Naive thymus-derived CD4-positive, alpha-beta T cell (primary cell): Measurements from ENCODE around the gene NISCH. TPM values are rescaled to one million over a fixed set of nuclear protein-coding genes. Genes with fewer than 3 reads are reported as not detected.

Experiments used
- ATAC-seq: fragments of 150-1000 bp; cut with Tn5 transposase; 2 replicates; pipeline ENCODE4 v1.10.0; 2021; ENCODE audit warnings: mild to moderate bottlenecking, moderate library complexity
- CTCF ChIA-PET: fragments of 350-600 bp; sonication (Branson Sonifier 250); formaldehyde crosslinking; loops from one replicate; lab custom pipeline; 2021; ENCODE audit warnings: antibody characterized with exemption; lab: Charles Lee
- POLR2A ChIA-PET: fragments of 350-600 bp; sonication (Branson Sonifier 250); formaldehyde crosslinking; loops from one replicate; lab custom pipeline; 2021; ENCODE audit warnings: antibody characterized with exemption, inconsistent platforms; lab: Charles Lee
- DNase-seq, 9 donors: peaks; one replicate each; pipeline versions ENCODE4 v3.0.0 to v3.0.0-alpha.2; 2020 to 2022; ENCODE audit warnings: mixed read lengths in 1 of 9
- H3K27ac ChIP-seq: one replicate; pipeline ENCODE4 v1.7.0; 2013; ENCODE audit warnings: mild to moderate bottlenecking, low read depth, low read length, moderate library complexity
- H3K27me3 ChIP-seq, 2 donors: one replicate each; pipeline ENCODE4 v1.7.0; 2013; ENCODE audit warnings: low read length in 2 of 2, mild to moderate bottlenecking in 2 of 2, moderate library complexity in 2 of 2; ENCODE audit not compliant: control insufficient read depth in 2 of 2, insufficient read depth in 2 of 2
- H3K36me3 ChIP-seq, 3 experiments: 1 replicate in 2 of 3; 2 replicates in 1 of 3; pipeline ENCODE4 v1.7.0; 2013; ENCODE audit warnings: low read length in 3 of 3, mild to moderate bottlenecking in 3 of 3, moderate library complexity in 1 of 3; ENCODE audit not compliant: insufficient read depth in 3 of 3, control insufficient read depth in 2 of 3
- H3K4me1 ChIP-seq, 2 donors: one replicate each; pipeline ENCODE4 v1.7.0; 2013; ENCODE audit warnings: low read length in 2 of 2, mild to moderate bottlenecking in 2 of 2, moderate library complexity in 1 of 2; ENCODE audit not compliant: control insufficient read depth in 2 of 2, insufficient read depth in 2 of 2
- H3K4me3 ChIP-seq: 2 replicates; pipeline ENCODE4 v1.7.0; 2013; ENCODE audit warnings: mild to moderate bottlenecking, low read length
- H3K9me3 ChIP-seq, 3 experiments: 1 replicate in 2 of 3; 2 replicates in 1 of 3; pipeline ENCODE4 v1.7.0; 2013; ENCODE audit warnings: low read length in 3 of 3; ENCODE audit not compliant: control insufficient read depth in 2 of 3
- H3K27ac Mint-ChIP-seq, 9 donors: one replicate each; pipeline ENCODE4 v1.8.0; 2020 to 2022; ENCODE audit warnings: mixed read lengths in 9 of 9, mild to moderate bottlenecking in 8 of 9, moderate library complexity in 5 of 9, inconsistent platforms in 2 of 9
- H3K27me3 Mint-ChIP-seq, 5 donors: one replicate each; pipeline ENCODE4 v1.8.0; 2021 to 2022; ENCODE audit warnings: mixed read lengths in 5 of 5, mild to moderate bottlenecking in 1 of 5
- H3K36me3 Mint-ChIP-seq, 5 donors: one replicate each; pipeline ENCODE4 v1.8.0; 2020 to 2022; ENCODE audit warnings: mixed read lengths in 5 of 5, mild to moderate bottlenecking in 3 of 5, inconsistent platforms in 1 of 5
- H3K4me1 Mint-ChIP-seq, 7 donors: one replicate each; pipeline ENCODE4 v1.8.0; 2020 to 2022; ENCODE audit warnings: mixed read lengths in 7 of 7, mild to moderate bottlenecking in 3 of 7, inconsistent platforms in 1 of 7
- H3K4me3 Mint-ChIP-seq, 10 donors: one replicate each; pipeline ENCODE4 v1.8.0; 2020 to 2022; ENCODE audit warnings: mild to moderate bottlenecking in 10 of 10, mixed read lengths in 10 of 10, moderate library complexity in 6 of 10, inconsistent platforms in 2 of 10
- H3K9me3 Mint-ChIP-seq, 11 donors: one replicate each; pipeline ENCODE4 v1.8.0; 2020 to 2022; ENCODE audit warnings: mixed read lengths in 11 of 11, mild to moderate bottlenecking in 4 of 11, inconsistent platforms in 1 of 11, moderate library complexity in 1 of 11
- intact Hi-C, 2 donors: fragments of 100-400 bp; cut with micrococcal nuclease; formaldehyde crosslinking; loops; one replicate each; pipeline ENCODE4 v1.15.1; 2023
- polyA plus RNA-seq, 2 donors: library from polyadenylated mRNA; unstranded; fragments of 300-500 nt; fragmentation: Illumina TruSeq; gene quantifications; one replicate each; pipeline ENCODE4 v1.2.3, GENCODE V29; 2021
- total RNA-seq, 6 experiments: library from RNA in 5 of 6; stranded (reverse) in 5 of 6; gene quantifications; 1 replicate in 5 of 6; 2 replicates in 1 of 6; pipeline ENCODE4 v1.2.3 and lab custom pipeline; 2021 to 2026

Gene NISCH
- total and polyA plus RNA-seq, 7 experiments from 2014 or later, result 21.4 to 210 (median 131) TPM

- no peak overlapping the region for H3K4me3 Mint-ChIP-seq
- Histone ChIP-seq H3K27me3 (no peaks in the 10 kb centered on the region), H3K9me3 (no peaks in the 10 kb centered on the region), H3K36me3 (no peaks in the 10 kb centered on the region), H3K4me3 (no peak overlapping the region), H3K4me1 (no peaks in the 10 kb centered on the region), H3K27ac (no peak overlapping the region)
- intact Hi-C loops, result no loop called here
- H3K27me3 Mint-ChIP-seq, result no peaks in the 10 kb centered on the region
- DNase-seq (no peak), ATAC-seq (no peak)
- peaks cover 0 to 3% (median 0%) of the 10 kb centered on the region in 7 donors for H3K4me1 Mint-ChIP-seq
- peaks cover 0 to 3% (median 0%) of the 10 kb centered on the region in 5 donors for H3K36me3 Mint-ChIP-seq
- no peak overlapping the region for H3K27ac Mint-ChIP-seq
- peaks cover 0 to 1% (median 0%) of the 10 kb centered on the region in 11 donors for H3K9me3 Mint-ChIP-seq
- ChIA-PET CTCF (no interaction called here), POLR2A (no interaction called here)
Measured at GRCh38 chr3:52520716-52521487, 65.5 kb downstream of the NISCH start.

GRCh38 chr3:52521488-52521824 lies 66.1 kb downstream of the NISCH start:
- H3K27me3 Mint-ChIP-seq, result no peaks in the 10 kb centered on the region
- Histone ChIP-seq H3K36me3 (no peaks in the 10 kb centered on the region), H3K27ac (no peak overlapping the region), H3K27me3 (no peaks in the 10 kb centered on the region), H3K4me1 (no peaks in the 10 kb centered on the region), H3K9me3 (no peaks in the 10 kb centered on the region), H3K4me3 (no peak overlapping the region)
- ChIA-PET CTCF (no interaction called here), POLR2A (interaction anchor here (0.6 kb wide), 1 partner anchor 213 kb away, joined by 4 read pairs; no protein-coding TSS in a partner anchor)
- intact Hi-C loops, result no loop called here
- no peak overlapping the region for H3K27ac Mint-ChIP-seq
- peaks cover 0 to 1% (median 0%) of the 10 kb centered on the region in 11 donors for H3K9me3 Mint-ChIP-seq
- ATAC-seq (no peak), DNase-seq (no peak)
- H3K4me1 Mint-ChIP-seq, result peaks cover 0 to 3% (median 0%) of the 10 kb centered on the region in 7 donors
- H3K36me3 Mint-ChIP-seq, result peaks cover 0 to 3% (median 0%) of the 10 kb centered on the region in 5 donors
- H3K4me3 Mint-ChIP-seq, result no peak overlapping the region

- Histone ChIP-seq H3K9me3 (no peaks in the 10 kb centered on the region), H3K4me3 (no peak overlapping the region), H3K4me1 (no peaks in the 10 kb centered on the region), H3K27me3 (no peaks in the 10 kb centered on the region), H3K36me3 (no peaks in the 10 kb centered on the region), H3K27ac (no peak overlapping the region)
- Mint-ChIP-seq H3K4me1 (peaks cover 0 to 3% (median 0%) of the 10 kb centered on the region in 7 donors), H3K4me3 (no peak overlapping the region), H3K27ac (no peak overlapping the region), H3K9me3 (no peaks in the 10 kb centered on the region), H3K36me3 (peaks cover 0 to 3% (median 0%) of the 10 kb centered on the region in 5 donors), H3K27me3 (no peaks in the 10 kb centered on the region)
- ATAC-seq (no peak), DNase-seq (no peak)
- intact Hi-C loops, result no loop called here
- ChIA-PET POLR2A (interaction anchor here (0.6 kb wide), 2 partner anchors 214 to 476 kb away, joined by 3 to 4 read pairs; no protein-coding TSS in a partner anchor), CTCF (no interaction called here)
Measured at GRCh38 chr3:52521881-52522650, 66.7 kb downstream of the NISCH start.

- Histone ChIP-seq H3K27ac (no peak overlapping the region), H3K4me1 (no peaks in the 10 kb centered on the region), H3K4me3 (no peak overlapping the region), H3K9me3 (no peaks in the 10 kb centered on the region), H3K36me3 (no peaks in the 10 kb centered on the region), H3K27me3 (no peaks in the 10 kb centered on the region)
- H3K9me3 Mint-ChIP-seq, result no peaks in the 10 kb centered on the region
- H3K27ac Mint-ChIP-seq, result no peak overlapping the region
- H3K36me3 Mint-ChIP-seq, result peaks cover 0 to 3% (median 0%) of the 10 kb centered on the region in 5 donors
- CTCF ChIA-PET, result no interaction called here
- intact Hi-C loops, result no loop called here
- POLR2A ChIA-PET, result interaction anchor here (0.6 kb wide), 1 partner anchor 477 kb away, joined by 3 read pairs; no protein-coding TSS in a partner anchor
- no peak for DNase-seq
- H3K4me1 Mint-ChIP-seq, result peaks cover 0 to 3% (median 0%) of the 10 kb centered on the region in 7 donors
- no peaks in the 10 kb centered on the region for H3K27me3 Mint-ChIP-seq
- no peak for ATAC-seq
- H3K4me3 Mint-ChIP-seq, result no peak overlapping the region
Measured at GRCh38 chr3:52522651-52523251, 67.3 kb downstream of the NISCH start.

GRCh38 chr3:52523386-52524257 lies 68.2 kb downstream of the NISCH start:
- H3K4me1 Mint-ChIP-seq, result peaks cover 0 to 3% (median 0%) of the 10 kb centered on the region in 7 donors
- ChIA-PET CTCF (no interaction called here), POLR2A (no interaction called here)
- no peak overlapping the region for H3K4me3 Mint-ChIP-seq
- H3K36me3 Mint-ChIP-seq, result peaks cover 0 to 3% (median 0%) of the 10 kb centered on the region in 5 donors
- no peaks in the 10 kb centered on the region for H3K4me1 ChIP-seq
- H3K27ac ChIP-seq, result no peak overlapping the region
- no peak for DNase-seq
- ATAC-seq, result no peak
- H3K36me3 ChIP-seq, result no peaks in the 10 kb centered on the region
- intact Hi-C loops, result no loop called here
- H3K27me3 ChIP-seq, result no peaks in the 10 kb centered on the region
- H3K9me3 Mint-ChIP-seq, result no peaks in the 10 kb centered on the region
- no peaks in the 10 kb centered on the region for H3K27me3 Mint-ChIP-seq
- no peak overlapping the region for H3K27ac Mint-ChIP-seq
- no peak overlapping the region for H3K4me3 ChIP-seq
- no peaks in the 10 kb centered on the region for H3K9me3 ChIP-seq

GRCh38 chr3:52524258-52524751 lies 68.9 kb downstream of the NISCH start:
- no peak overlapping the region for H3K4me3 Mint-ChIP-seq
- ChIA-PET CTCF (no interaction called here), POLR2A (no interaction called here)
- no peaks in the 10 kb centered on the region for H3K27me3 Mint-ChIP-seq
- no peak overlapping the region for H3K27ac Mint-ChIP-seq
- no peaks in the 10 kb centered on the region for H3K4me1 ChIP-seq
- H3K27ac ChIP-seq, result no peak overlapping the region
- no peaks in the 10 kb centered on the region for H3K36me3 ChIP-seq
- H3K36me3 Mint-ChIP-seq, result peaks cover 0 to 3% (median 0%) of the 10 kb centered on the region in 5 donors
- intact Hi-C loops, result no loop called here
- H3K4me1 Mint-ChIP-seq, result peaks cover 0 to 2% (median 0%) of the 10 kb centered on the region in 7 donors
- no peaks in the 10 kb centered on the region for H3K9me3 Mint-ChIP-seq
- ATAC-seq (no peak), DNase-seq (no peak)
- no peak overlapping the region for H3K4me3 ChIP-seq
- H3K27me3 ChIP-seq, result no peaks in the 10 kb centered on the region
- H3K9me3 ChIP-seq, result no peaks in the 10 kb centered on the region
